Measurements from ENCODE around the gene HFE.

DNA sequence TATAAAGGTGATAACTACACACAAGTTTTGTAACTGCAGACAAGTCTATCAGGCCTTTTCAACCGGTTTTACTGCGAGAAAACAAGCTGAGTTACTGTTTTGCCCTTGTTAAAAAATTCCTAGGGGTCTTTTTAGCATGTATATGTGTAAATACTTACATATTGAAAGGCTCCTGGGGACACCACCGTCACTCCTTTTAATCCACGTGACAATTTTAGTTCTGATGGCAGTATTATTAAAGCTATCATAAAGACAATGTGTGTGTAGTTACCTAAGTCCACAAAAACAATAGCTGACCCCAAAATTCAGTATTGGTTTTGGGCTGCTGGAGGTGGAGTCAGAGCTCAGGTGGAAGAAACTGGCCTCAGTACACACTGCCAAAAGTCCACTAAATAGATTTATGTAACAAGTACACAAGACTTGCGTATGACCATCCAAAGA is 41.3 kb upstream of the HFE start:
- TF ChIP-seq, protein P1, sequence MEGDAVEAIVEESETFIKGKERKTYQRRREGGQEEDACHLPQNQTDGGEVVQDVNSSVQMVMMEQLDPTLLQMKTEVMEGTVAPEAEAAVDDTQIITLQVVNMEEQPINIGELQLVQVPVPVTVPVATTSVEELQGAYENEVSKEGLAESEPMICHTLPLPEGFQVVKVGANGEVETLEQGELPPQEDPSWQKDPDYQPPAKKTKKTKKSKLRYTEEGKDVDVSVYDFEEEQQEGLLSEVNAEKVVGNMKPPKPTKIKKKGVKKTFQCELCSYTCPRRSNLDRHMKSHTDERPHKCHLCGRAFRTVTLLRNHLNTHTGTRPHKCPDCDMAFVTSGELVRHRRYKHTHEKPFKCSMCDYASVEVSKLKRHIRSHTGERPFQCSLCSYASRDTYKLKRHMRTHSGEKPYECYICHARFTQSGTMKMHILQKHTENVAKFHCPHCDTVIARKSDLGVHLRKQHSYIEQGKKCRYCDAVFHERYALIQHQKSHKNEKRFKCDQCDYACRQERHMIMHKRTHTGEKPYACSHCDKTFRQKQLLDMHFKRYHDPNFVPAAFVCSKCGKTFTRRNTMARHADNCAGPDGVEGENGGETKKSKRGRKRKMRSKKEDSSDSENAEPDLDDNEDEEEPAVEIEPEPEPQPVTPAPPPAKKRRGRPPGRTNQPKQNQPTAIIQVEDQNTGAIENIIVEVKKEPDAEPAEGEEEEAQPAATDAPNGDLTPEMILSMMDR (IDR thresholded peaks at IDR 0.05), result no peak
- TF ChIP-seq POLR2A (IDR thresholded peaks at IDR 0.05), result no peak
- no peak for TF ChIP-seq EP300 (IDR thresholded peaks at IDR 0.05)
- TF ChIP-seq POLR2AphosphoS5 (IDR thresholded peaks at IDR 0.05), result no peak
